T1000 (cell line): ENCODE results near the gene C16orf87.

Experiments used
- DNase-seq: peaks from one replicate; lab custom pipeline; 2025; ENCODE audit warnings: mixed read lengths; lab: John Stamatoyannopoulos, UW

C16orf87 gene

DNA sequence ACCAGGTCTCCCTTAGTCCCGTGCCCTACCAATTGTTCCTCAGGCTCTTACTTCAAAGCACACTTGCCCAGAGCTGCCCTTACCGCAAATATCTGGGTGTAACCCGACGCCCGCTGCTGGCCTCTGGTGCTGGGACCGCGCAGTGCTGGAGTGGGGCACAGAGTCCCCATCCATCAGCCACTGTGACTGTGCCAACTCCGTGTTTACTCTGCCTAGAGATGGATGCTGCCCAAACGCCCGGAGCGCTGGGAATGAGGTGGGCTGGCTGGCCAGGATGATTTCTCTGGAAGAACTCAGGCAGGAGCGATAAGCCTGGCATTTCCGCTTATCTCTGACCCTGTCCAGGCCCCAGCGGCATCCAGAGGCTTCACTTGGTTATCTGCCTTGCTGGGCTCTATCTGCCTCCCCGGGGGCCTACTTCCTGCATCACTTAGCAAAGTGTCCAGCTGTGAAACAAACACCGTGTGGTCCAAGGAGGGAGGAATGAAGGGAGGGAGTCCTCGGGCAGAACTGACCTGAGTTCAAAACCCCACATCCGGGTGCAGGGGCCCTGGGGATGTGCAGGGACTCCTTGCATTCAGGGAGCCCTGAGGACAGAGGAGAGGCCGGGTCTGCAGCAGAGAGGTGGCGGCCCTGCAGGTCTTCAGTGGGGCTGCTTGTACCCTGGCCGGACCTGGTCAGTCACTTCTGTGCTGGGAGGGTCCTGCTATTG, 73.5 kb downstream of the C16orf87 start:
- DNase-seq: no peak

DNA sequence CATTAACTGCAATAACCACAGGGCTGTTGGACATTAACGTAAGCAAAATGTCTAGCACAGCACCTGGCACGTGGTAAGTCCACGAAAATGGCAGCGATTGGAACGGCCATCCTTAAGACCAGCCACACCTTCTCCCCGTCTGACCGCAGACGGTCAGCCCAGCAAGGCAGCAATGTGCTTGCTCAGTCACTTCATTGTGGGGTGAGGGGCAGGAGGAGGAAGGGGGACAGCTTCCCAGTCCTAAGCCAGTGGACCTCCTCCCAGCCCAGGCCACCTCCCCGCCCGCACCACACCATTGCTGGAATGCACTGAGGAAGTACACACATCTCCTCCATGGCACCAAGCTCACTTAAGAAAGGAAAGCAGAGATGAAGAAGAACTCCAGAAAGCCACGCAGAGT, 74.2 kb downstream of the C16orf87 start:
- DNase-seq: no peak

DNA sequence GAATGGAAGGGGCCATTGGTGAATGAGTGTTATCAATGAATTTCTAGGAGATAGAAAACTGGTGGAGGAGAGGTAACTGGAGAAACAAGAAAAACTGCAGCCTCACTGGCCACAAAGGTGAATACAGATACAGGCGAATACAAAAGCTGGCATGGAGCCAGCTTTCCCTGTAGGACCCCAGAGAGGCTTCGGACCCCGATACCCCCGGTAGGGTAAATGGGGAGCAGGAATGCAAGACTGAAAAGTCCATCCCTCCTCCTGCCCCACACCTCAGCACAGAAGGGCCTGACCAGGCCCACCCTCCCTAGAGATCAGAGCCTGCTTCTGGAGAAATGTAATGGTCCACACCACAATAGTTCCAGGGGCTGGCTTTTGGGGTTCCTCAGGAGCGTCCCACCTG, 78.0 kb downstream of the C16orf87 start:
- no peak for DNase-seq

GRCh38 chr16:46751381-46751780, 79.6 kb downstream of the C16orf87 start:
- DNase-seq: no peak

DNA sequence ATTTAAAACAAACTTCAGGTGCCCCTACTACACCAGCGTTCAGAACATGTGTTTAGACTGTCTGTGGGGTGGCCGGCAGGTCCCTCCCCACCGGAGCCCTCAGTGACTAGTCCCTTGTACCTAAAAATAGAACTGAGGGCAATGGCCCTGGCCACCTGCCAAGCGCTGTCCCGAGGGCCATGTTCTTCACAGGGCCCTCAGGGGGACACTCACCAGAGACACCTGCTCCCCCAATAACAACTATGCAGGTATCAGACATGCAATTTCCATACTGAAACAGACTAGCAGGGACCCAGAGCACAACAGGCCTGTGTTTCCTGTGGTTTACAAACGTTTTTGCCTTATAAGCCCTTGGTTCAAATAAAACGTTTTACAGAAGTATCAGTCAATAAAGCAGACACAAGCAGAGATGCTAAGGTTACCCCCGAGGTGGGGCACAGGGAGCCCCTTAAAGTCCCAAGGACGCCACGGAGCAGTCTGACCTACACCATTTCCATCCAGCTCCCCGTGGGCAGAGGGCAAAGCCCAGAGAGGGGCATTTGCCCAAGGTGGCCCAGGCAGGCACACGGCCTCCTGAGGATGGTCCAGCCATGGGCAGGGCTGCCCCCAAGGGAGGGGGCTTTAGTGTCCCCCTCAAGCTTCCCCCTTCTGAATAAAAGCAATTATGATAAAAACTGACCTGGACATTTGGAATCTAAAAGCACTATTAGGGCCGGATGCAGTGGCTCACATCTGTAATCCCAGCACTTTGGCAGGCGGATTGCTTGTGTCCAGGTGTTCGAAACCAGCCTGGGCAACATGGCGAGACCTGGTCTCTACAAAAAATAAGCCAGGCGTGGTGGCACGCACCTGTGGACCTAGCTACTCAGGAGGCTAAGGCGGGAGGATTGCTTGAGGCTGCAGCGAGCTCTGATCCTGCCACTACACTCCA, 81.9 kb downstream of the C16orf87 start:
- no peak for DNase-seq

GRCh38 chr16:46747777-46748651, 83.0 kb downstream of the C16orf87 start, which contains the start of gene MYLK3:
MYLK3 (minus strand) TSS chr16:46748344; CDS start chr16:46748193, 151 bp downstream.
- DNase-seq: no peak

GRCh38 chr16:46746821-46747776, 83.9 kb downstream of the C16orf87 start:
- DNase-seq: no peak
